HG03135 (cell line): ENCODE results near the gene UNC93B1.

Source experiments
- ATAC-seq: cut with Tn5 transposase; IDR thresholded peaks from one replicate; pipeline ENCODE4 v1.9.1; 2021; ENCODE audit warnings: mild to moderate bottlenecking, moderate library complexity; ENCODE audit not compliant: unreplicated experiment

Gene UNC93B1

GRCh38 chr11:68003846-68004550 is at the start of gene UNC93B1:
Gene UNC93B1, minus strand, starts transcription at chr11:68004097. Its CDS starts 54 bp downstream, at chr11:68004043.
- peak; percentile 56 for ATAC-seq

GRCh38 chr11:68053117-68053516 is 49.2 kb upstream of the UNC93B1 start:
- ATAC-seq: no peak

GRCh38 chr11:68052137-68052873 is 48.4 kb upstream of the UNC93B1 start:
- ATAC-seq: no peak

GRCh38 chr11:68051191-68052136 is 47.6 kb upstream of the UNC93B1 start:
- no peak for ATAC-seq

- no peak for ATAC-seq
Observed at GRCh38 chr11:68050371-68050841, 46.5 kb upstream of the UNC93B1 start.

- ATAC-seq: no peak
Observed at GRCh38 chr11:68049509-68050370, 45.8 kb upstream of the UNC93B1 start.

GRCh38 chr11:68048681-68049508 is 45.0 kb upstream of the UNC93B1 start:
- ATAC-seq: no peak

GRCh38 chr11:68047437-68048290 is 43.8 kb upstream of the UNC93B1 start:
- no peak for ATAC-seq

- ATAC-seq: no peak
Observed at GRCh38 chr11:68044898-68045351, 41.0 kb upstream of the UNC93B1 start.

- ATAC-seq: no peak
Observed at GRCh38 chr11:68044145-68044813, 40.4 kb upstream of the UNC93B1 start.

GRCh38 chr11:68043349-68044144 is 39.6 kb upstream of the UNC93B1 start:
- ATAC-seq: no peak

- no peak for ATAC-seq
Observed at GRCh38 chr11:68043029-68043348, 39.1 kb upstream of the UNC93B1 start.

- no peak for ATAC-seq
Observed at GRCh38 chr11:68042219-68043028, 38.5 kb upstream of the UNC93B1 start.

- ATAC-seq: no peak
Observed at GRCh38 chr11:68041617-68042218, 37.8 kb upstream of the UNC93B1 start.

GRCh38 chr11:68040957-68041591 is 37.2 kb upstream of the UNC93B1 start:
- no peak for ATAC-seq
